Measurements from ENCODE around the gene GFER. TPM values are rescaled to one million over a fixed set of nuclear protein-coding genes. Genes with fewer than 3 reads are reported as not detected.

The GFER gene
- polyA plus RNA-seq, 3 donors = 8.1 to 22.7 (median 22.4) TPM

- peak overlapping the region; percentile 63 to 67 for H3K27ac ChIP-seq (ENCODE audit: low read depth in 1 of 2, low read length in 2 of 2)
- H3K4me2 ChIP-seq (replicated peaks; ENCODE audit: extremely low read depth, low read length, poor library complexity, severe bottlenecking) = no peak overlapping the region
- DNase-seq = no peak
- Mint-ChIP-seq H3K27ac (peak overlapping the region; percentile 71 to 93 (median 89)), H3K4me3 (no peak overlapping the region), H3K36me3 (no peaks in the 10 kb centered on the region), H3K9me3 (peaks cover 0 to 12% (median 1%) of the 10 kb centered on the region in 7 donors), H3K4me1 (peaks cover 18% of the 10 kb centered on the region), H3K27me3 (ENCODE audit: low read depth in 3 of 3) (peaks cover 17 to 40% (median 37%) of the 10 kb centered on the region in 3 donors)
- WGBS (ENCODE audit: insufficient coverage) = 94% methylated on average over 5 of the region's 7 CpGs
- H3K4me1 ChIP-seq (ENCODE audit: control insufficient read depth in 1 of 2, insufficient read depth in 2 of 2, low read length in 2 of 2) = peaks cover 7 to 26% of the 10 kb centered on the region in 2 donors
- no peaks in the 10 kb centered on the region for H3K36me3 ChIP-seq (replicated peaks in 1 of 2; ENCODE audit: control insufficient read depth in 1 of 2, insufficient read depth in 2 of 2, low read length in 2 of 2)
- H3K79me2 ChIP-seq (ENCODE audit: insufficient read depth, low read length) = no peaks in the 10 kb centered on the region
- no peaks in the 10 kb centered on the region for H4K20me1 ChIP-seq (ENCODE audit: insufficient read depth, low read length)
- H3K4me3 ChIP-seq (replicated peaks in 1 of 3; ENCODE audit: low read depth in 2 of 3, low read length in 3 of 3) = no peak overlapping the region
- no peak for TF ChIP-seq CTCF (IDR thresholded peaks at IDR 0.05)
- intact Hi-C loops (cut with micrococcal nuclease) = no loop called here
- peaks cover 12 to 22% of the 10 kb centered on the region in 2 donors for H3K27me3 ChIP-seq (ENCODE audit: control insufficient read depth in 2 of 2, insufficient read depth in 2 of 2, low read length in 2 of 2)
- H3K9me3 ChIP-seq (replicated peaks in 1 of 2; ENCODE audit: control insufficient read depth in 1 of 2, insufficient read depth in 1 of 2, low read length in 2 of 2) = no peaks in the 10 kb centered on the region
- H2AFZ ChIP-seq (ENCODE audit: insufficient read depth, low read depth, low read length, poor library complexity, severe bottlenecking) = peak overlapping the region; percentile 25
- H3K9ac ChIP-seq (ENCODE audit: insufficient read depth, low read length, poor library complexity, severe bottlenecking) = peak overlapping the region; percentile 20
These were observed 31.9 kb downstream of the GFER start for GRCh38 chr16:2015947-2016208.

- Histone ChIP-seq H3K36me3 (replicated peaks in 1 of 2; ENCODE audit: control insufficient read depth in 1 of 2, insufficient read depth in 2 of 2, low read length in 2 of 2) (no peaks in the 10 kb centered on the region), H4K20me1 (ENCODE audit: insufficient read depth, low read length) (no peaks in the 10 kb centered on the region), H2AFZ (ENCODE audit: insufficient read depth, low read depth, low read length, poor library complexity, severe bottlenecking) (no peak overlapping the region), H3K4me2 (replicated peaks; ENCODE audit: extremely low read depth, low read length, poor library complexity, severe bottlenecking) (no peak overlapping the region), H3K4me1 (ENCODE audit: control insufficient read depth in 1 of 2, insufficient read depth in 2 of 2, low read length in 2 of 2) (peaks cover 7 to 26% of the 10 kb centered on the region in 2 donors), H3K27me3 (ENCODE audit: control insufficient read depth in 2 of 2, insufficient read depth in 2 of 2, low read length in 2 of 2) (peaks cover 12 to 28% of the 10 kb centered on the region in 2 donors), H3K79me2 (ENCODE audit: insufficient read depth, low read length) (no peaks in the 10 kb centered on the region), H3K9me3 (replicated peaks in 1 of 2; ENCODE audit: control insufficient read depth in 1 of 2, insufficient read depth in 1 of 2, low read length in 2 of 2) (no peaks in the 10 kb centered on the region), H3K27ac (ENCODE audit: low read depth in 1 of 2, low read length in 2 of 2) (no peak overlapping the region), H3K9ac (ENCODE audit: insufficient read depth, low read length, poor library complexity, severe bottlenecking) (no peak overlapping the region), H3K4me3 (replicated peaks in 1 of 3; ENCODE audit: low read depth in 2 of 3, low read length in 3 of 3) (no peak overlapping the region)
- Mint-ChIP-seq H3K27me3 (ENCODE audit: low read depth in 3 of 3) (peaks cover 23 to 46% (median 43%) of the 10 kb centered on the region in 3 donors), H3K4me3 (no peak overlapping the region), H3K9me3 (peaks cover under 1 to 17% (median 5%) of the 10 kb centered on the region in 7 donors), H3K4me1 (peaks cover 19% of the 10 kb centered on the region), H3K36me3 (no peaks in the 10 kb centered on the region), H3K27ac (peak overlapping the region in 6 of 7 donors; percentile 86 to 93 (median 90))
- intact Hi-C loops (cut with micrococcal nuclease) = no loop called here
- peak in 1 of 3 donors; percentile 30 for DNase-seq
- peak; percentile 54 for TF ChIP-seq CTCF (IDR thresholded peaks at IDR 0.05)
- WGBS (ENCODE audit: insufficient coverage) = 40% methylated on average over 8 of the region's 13 CpGs
These were observed 32.5 kb downstream of the GFER start for GRCh38 chr16:2016407-2016922.
